Measurements from ENCODE around the gene FRMD8. TPM values are rescaled to one million over a fixed set of nuclear protein-coding genes. Genes with fewer than 3 reads are reported as not detected.

Gene FRMD8
- total RNA-seq, 1 experiment from 2014 or later: 51.1 TPM

DNA sequence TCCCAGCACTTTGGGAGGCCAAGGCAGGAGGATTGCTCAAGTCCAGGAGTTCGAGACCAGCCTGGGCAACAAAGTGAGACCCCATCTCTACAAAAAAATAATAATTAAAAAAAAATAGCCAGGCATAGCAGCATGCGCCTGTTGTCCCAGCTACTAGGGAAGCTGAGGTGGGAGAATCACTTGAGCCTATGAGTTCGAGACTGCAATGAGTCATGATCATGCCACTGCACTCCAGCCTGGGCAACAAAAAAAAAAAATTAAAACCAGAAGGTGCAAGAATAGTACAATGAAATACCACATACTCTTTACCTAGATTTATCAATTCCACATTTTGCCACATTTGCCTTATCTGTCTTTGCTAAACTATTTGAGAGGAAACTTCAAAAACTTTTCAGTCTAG lies 44.6 kb upstream of the FRMD8 start:
- CTCF ChIA-PET: no interaction called here
- no peak overlapping the region for H3K27ac ChIP-seq (ENCODE audit: low read depth, low read length, poor library complexity, severe bottlenecking)
- TF ChIP-seq, protein P1, sequence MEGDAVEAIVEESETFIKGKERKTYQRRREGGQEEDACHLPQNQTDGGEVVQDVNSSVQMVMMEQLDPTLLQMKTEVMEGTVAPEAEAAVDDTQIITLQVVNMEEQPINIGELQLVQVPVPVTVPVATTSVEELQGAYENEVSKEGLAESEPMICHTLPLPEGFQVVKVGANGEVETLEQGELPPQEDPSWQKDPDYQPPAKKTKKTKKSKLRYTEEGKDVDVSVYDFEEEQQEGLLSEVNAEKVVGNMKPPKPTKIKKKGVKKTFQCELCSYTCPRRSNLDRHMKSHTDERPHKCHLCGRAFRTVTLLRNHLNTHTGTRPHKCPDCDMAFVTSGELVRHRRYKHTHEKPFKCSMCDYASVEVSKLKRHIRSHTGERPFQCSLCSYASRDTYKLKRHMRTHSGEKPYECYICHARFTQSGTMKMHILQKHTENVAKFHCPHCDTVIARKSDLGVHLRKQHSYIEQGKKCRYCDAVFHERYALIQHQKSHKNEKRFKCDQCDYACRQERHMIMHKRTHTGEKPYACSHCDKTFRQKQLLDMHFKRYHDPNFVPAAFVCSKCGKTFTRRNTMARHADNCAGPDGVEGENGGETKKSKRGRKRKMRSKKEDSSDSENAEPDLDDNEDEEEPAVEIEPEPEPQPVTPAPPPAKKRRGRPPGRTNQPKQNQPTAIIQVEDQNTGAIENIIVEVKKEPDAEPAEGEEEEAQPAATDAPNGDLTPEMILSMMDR (conservative IDR thresholded peaks at IDR 0.05; ENCODE audit: low read depth, low read length): no peak
- no peak for TF ChIP-seq EZH2 (IDR thresholded peaks at IDR 0.05; ENCODE audit: borderline replicate concordance, low read depth, low read length, poor library complexity, severe bottlenecking)
- no peak for DNase-seq (ENCODE audit: low spot score)
- no peaks in the 10 kb centered on the region for H3K27me3 ChIP-seq (replicated peaks; ENCODE audit: insufficient read depth, low read depth, low read length, poor library complexity)
- no peaks in the 10 kb centered on the region for H3K9me3 ChIP-seq (ENCODE audit: low read depth, low read length, poor library complexity, severe bottlenecking)
- no peak overlapping the region for H3K4me3 ChIP-seq (ENCODE audit: low read depth, low read length, poor library complexity, severe bottlenecking)
- H3K4me1 ChIP-seq (ENCODE audit: insufficient read depth, low read length, poor library complexity, severe bottlenecking): no peaks in the 10 kb centered on the region
- H3K36me3 ChIP-seq (ENCODE audit: insufficient read depth, low read length, poor library complexity, severe bottlenecking): peaks cover 74% of the 10 kb centered on the region
- POLR2A ChIA-PET (ENCODE audit: low non-redundant PET): no interaction called here
- BruUV-seq (replicated peaks): no TSS peak
- intact Hi-C loops (cut with micrococcal nuclease; ENCODE audit: unreplicated experiment): no loop called here

DNA sequence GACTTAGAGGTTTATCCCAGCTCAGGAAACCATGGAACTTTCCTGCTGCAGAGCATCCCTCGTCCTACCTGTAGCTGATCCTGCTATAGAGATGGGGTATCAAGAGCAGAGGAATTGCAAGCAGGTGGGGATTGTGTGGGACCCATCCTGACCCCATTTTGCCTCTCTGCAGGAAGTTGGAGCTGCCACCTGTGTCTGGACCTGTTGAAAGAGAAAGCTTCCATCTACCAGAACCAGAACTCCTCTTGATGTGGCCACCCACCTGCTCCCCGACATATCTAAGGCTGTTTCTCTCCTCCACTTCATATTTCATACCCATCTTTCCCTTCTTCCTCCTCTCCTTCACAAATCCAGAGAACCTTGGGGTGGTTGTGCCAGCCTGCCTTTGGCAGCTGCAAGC lies 34.9 kb upstream of the FRMD8 start:
- H3K4me3 ChIP-seq (ENCODE audit: low read depth, low read length, poor library complexity, severe bottlenecking): no peak overlapping the region
- TF ChIP-seq EZH2 (IDR thresholded peaks at IDR 0.05; ENCODE audit: borderline replicate concordance, low read depth, low read length, poor library complexity, severe bottlenecking): no peak
- TF ChIP-seq, protein P1 (conservative IDR thresholded peaks at IDR 0.05; ENCODE audit: low read depth, low read length): no peak
- BruUV-seq (replicated peaks): no TSS peak
- peaks cover 64% of the 10 kb centered on the region for H3K36me3 ChIP-seq (ENCODE audit: insufficient read depth, low read length, poor library complexity, severe bottlenecking)
- no peaks in the 10 kb centered on the region for H3K9me3 ChIP-seq (ENCODE audit: low read depth, low read length, poor library complexity, severe bottlenecking)
- no peak for DNase-seq (ENCODE audit: low spot score)
- POLR2A ChIA-PET (ENCODE audit: low non-redundant PET): no interaction called here
- intact Hi-C loops (cut with micrococcal nuclease; ENCODE audit: unreplicated experiment): no loop called here
- H3K4me1 ChIP-seq (ENCODE audit: insufficient read depth, low read length, poor library complexity, severe bottlenecking): no peaks in the 10 kb centered on the region
- no peaks in the 10 kb centered on the region for H3K27me3 ChIP-seq (replicated peaks; ENCODE audit: insufficient read depth, low read depth, low read length, poor library complexity)
- CTCF ChIA-PET: interaction anchor here (0.6 to 0.9 kb wide), 3 partner anchors 126 to 158 kb away, joined by 3 to 6 read pairs (median 4); no protein-coding TSS in a partner anchor
- H3K27ac ChIP-seq (ENCODE audit: low read depth, low read length, poor library complexity, severe bottlenecking): no peak overlapping the region

DNA sequence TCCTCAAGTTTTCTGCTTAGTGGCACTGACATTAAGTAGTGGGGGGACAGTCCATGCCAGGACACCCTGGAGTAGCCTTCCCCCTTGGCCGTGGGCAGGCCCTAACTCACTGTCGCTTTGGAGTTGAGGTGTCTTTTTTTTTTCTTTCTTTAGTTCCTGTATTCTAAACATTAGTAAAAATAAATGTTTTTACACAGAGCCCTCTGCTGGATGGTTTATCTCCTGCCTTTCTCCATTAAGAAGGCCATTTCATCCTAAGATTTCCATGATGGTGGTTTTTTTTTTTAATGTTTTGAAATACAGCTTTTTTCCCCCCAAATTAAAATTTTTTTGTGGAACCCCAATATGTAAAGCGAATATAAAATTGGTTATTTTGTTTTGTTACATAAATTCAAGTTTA lies 33.7 kb upstream of the FRMD8 start:
- BruUV-seq (replicated peaks): no TSS peak
- POLR2A ChIA-PET (ENCODE audit: low non-redundant PET): interaction anchor here (0.5 kb wide), 1 partner anchor 154 kb away, joined by 3 read pairs; no protein-coding TSS in a partner anchor
- TF ChIP-seq, protein P1 (conservative IDR thresholded peaks at IDR 0.05; ENCODE audit: low read depth, low read length): peak; percentile 61
- TF ChIP-seq EZH2 (IDR thresholded peaks at IDR 0.05; ENCODE audit: borderline replicate concordance, low read depth, low read length, poor library complexity, severe bottlenecking): no peak

More for the DNA sequence above, 33.7 kb upstream of the FRMD8 start:
- intact Hi-C loops (cut with micrococcal nuclease; ENCODE audit: unreplicated experiment): no loop called here
- CTCF ChIA-PET: interaction anchor here (0.7 to 0.9 kb wide), 3 partner anchors 18 to 231 kb away, joined by 3 to 4 read pairs (median 3); partner anchors contain the start of genes FAU and MRPL49
- Histone ChIP-seq H3K27ac (ENCODE audit: low read depth, low read length, poor library complexity, severe bottlenecking) (no peak overlapping the region), H3K4me1 (ENCODE audit: insufficient read depth, low read length, poor library complexity, severe bottlenecking) (no peaks in the 10 kb centered on the region), H3K27me3 (replicated peaks; ENCODE audit: insufficient read depth, low read depth, low read length, poor library complexity) (no peaks in the 10 kb centered on the region), H3K4me3 (ENCODE audit: low read depth, low read length, poor library complexity, severe bottlenecking) (no peak overlapping the region), H3K9me3 (ENCODE audit: low read depth, low read length, poor library complexity, severe bottlenecking) (no peaks in the 10 kb centered on the region), H3K36me3 (ENCODE audit: insufficient read depth, low read length, poor library complexity, severe bottlenecking) (peaks cover 53% of the 10 kb centered on the region)
- no peak for DNase-seq (ENCODE audit: low spot score)

Data from A673 (cell line).